KBM-7 (cell line): ENCODE data around the gene ATOSB.
"Not testable (repeated sequence)": the region's sequence is repeated elsewhere in the genome, so short reads cannot be mapped to it uniquely, and the experiment has no call there.

ENCODE experiments used
- DNase-seq: peaks from one replicate; pipeline ENCODE4 v3.0.0-alpha.2; 2015
- in situ Hi-C: fragments of 300-500 bp; cut with MboI; formaldehyde crosslinking; loops from 2 replicates; pipeline ENCODE4 v1.14.3; 2020; ENCODE audit warnings: low sequenced_read_pairs, low pct_unique_long_range_greater_than_20kb, mixed read lengths

The ATOSB gene

GRCh38 chr9:35115680-35116538, at the start of gene ATOSB:
ATOSB (minus strand) TSS chr9:35115862; CDS start chr9:35108274, 7,588 bp downstream.
- in situ Hi-C loops, result loop anchor here (25.0 kb wide), 1 partner anchor 346 kb away; no protein-coding TSS in a partner anchor
- peak; percentile 98 for DNase-seq

- DNase-seq, result peak; percentile 38
Observed at GRCh38 chr9:35164711-35165110, 49.0 kb upstream of the ATOSB start.

GRCh38 chr9:35163413-35163812, 47.8 kb upstream of the ATOSB start:
- DNase-seq, result no peak

More at GRCh38 chr9:35164711-35165110, 49.0 kb upstream of the ATOSB start:
- in situ Hi-C loops, result loop anchor here (25.0 kb wide), 1 partner anchor 98 kb away; no protein-coding TSS in a partner anchor

DNA sequence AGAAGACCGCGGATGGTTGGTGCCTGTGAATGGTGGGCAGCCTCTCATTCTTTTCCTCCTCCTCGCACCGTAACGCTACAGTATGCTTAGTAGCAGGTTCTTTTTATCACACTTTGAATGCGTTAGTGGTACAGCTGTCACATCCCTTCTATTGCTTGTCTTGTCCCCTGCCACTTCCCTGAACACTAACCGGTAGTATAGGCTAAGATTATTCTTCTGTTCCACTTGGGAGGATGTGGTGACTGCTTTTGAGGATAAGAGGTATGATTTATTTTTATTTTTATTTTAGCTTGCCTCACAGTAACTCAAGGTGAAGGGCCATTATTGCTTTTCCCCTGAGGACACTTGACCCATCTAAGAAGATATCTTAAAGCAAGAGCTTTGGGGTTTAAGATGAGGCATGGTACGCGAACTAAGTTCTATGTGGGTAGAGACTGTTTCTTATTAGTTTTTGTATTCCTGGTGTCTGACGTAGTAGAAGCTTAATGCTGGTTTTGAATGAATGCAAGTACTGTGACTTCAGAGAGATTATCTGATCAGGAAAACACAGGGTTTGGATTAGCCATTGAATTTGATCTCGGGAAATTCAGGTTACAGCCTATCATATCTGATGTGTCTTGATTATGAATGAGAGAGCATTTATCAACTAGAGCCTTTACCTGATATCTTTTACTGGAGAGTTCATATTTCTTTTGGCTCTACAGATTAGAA, 47.1 kb upstream of the ATOSB start:
- peak; percentile 56 for DNase-seq
- in situ Hi-C loops, result loop anchor here (25.0 kb wide), 1 partner anchor 100 kb away; no protein-coding TSS in a partner anchor

More at GRCh38 chr9:35163413-35163812, 47.8 kb upstream of the ATOSB start:
- in situ Hi-C loops, result loop anchor here (25.0 kb wide), 1 partner anchor 99 kb away; no protein-coding TSS in a partner anchor

GRCh38 chr9:35161713-35162604, 46.3 kb upstream of the ATOSB start, which contains the start of gene UNC13B:
UNC13B (plus strand) TSS chr9:35162009; CDS start chr9:35162284, 275 bp downstream.
- in situ Hi-C loops, result loop anchor here (25.0 kb wide), 1 partner anchor 100 kb away; no protein-coding TSS in a partner anchor
- peak; percentile 89 for DNase-seq

DNA sequence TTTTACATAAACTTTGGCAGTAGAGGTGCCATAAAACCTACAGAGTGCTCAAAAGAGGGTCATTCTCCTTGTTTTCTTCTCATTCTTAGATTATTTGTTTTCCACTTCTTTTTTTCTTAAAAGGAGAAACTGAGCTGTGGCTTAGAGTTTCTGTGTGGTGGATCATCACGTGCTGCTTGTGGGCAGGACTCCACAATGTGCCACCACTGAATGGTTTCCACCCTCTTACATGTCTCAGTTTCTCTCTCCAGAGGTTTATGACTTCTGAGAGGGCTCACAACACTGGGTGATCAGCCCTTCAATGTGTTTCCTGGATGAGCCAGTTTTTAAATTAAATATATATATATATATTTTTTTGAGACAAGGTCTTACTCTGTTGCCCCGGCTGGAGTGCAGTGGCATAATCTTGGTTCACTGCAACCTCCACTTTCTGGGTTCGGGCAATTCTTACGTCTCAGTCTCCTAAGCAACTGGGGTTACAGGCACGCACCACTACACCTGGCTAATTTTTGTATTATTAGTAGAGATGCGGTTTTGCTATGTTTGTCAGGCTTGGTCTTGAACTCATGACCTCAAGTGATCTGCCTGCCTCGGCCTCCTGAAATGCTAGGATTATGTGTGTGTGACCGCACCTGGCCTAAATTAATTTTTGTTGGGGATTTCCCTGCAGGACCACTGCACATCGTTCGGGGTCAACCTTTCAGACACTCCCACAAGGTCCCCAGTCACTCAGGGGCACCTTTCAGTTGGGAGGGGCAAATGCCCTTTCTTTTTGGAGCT, 43.0 kb upstream of the ATOSB start:
- in situ Hi-C loops, result loop anchor here (25.0 kb wide), 1 partner anchor 104 kb away; no protein-coding TSS in a partner anchor
- DNase-seq, result peak; percentile 32

DNA sequence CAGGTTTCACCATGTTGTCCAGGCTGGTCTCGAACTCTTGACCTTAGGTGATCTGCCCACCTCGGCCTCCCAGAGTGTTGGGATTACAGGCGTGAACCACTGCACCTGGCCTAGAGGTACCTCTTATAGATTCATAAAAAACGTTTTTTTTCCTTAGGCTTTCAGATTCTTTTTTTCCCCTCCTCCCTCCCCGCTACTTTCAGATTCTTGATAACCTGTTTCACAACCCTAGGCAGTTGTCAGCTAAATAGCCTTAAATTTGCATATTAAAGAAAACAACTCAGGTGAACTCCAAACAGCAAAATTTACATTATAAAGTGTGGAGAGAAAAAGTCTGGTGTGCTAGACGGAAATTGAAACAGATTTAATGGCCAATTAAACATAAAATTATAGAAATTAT, 42.2 kb upstream of the ATOSB start:
- in situ Hi-C loops, result loop anchor here (25.0 kb wide), 1 partner anchor 104 kb away; no protein-coding TSS in a partner anchor
- DNase-seq, result not testable (repeated sequence)

DNA sequence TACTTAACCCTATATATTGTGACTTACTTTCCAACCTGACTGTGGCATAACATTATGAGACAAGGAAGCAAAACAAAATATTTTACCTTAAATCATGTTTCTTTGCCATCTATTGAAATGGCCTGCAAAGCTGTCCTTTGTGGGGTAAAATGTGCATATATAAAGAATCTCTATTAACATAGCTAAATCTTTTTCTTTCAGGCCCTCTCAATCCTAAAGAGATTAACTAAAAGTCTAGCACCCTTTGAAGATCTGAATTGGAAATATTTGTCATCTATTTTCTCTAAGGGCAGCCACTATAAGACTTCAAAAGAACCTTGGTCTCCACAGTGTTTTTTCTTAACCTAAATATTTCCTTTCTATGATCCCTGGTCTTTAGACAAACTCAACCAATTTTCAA, 41.1 kb upstream of the ATOSB start:
- in situ Hi-C loops, result loop anchor here (25.0 kb wide), 1 partner anchor 106 kb away; no protein-coding TSS in a partner anchor
- no peak for DNase-seq

GRCh38 chr9:35152926-35153325, 37.3 kb upstream of the ATOSB start:
- no peak for DNase-seq
- in situ Hi-C loops, result loop anchor here (25.0 kb wide), 1 partner anchor 109 kb away; no protein-coding TSS in a partner anchor

GRCh38 chr9:35147941-35148563, 32.4 kb upstream of the ATOSB start:
- in situ Hi-C loops, DNase-seq: not testable (repeated sequence)

DNA sequence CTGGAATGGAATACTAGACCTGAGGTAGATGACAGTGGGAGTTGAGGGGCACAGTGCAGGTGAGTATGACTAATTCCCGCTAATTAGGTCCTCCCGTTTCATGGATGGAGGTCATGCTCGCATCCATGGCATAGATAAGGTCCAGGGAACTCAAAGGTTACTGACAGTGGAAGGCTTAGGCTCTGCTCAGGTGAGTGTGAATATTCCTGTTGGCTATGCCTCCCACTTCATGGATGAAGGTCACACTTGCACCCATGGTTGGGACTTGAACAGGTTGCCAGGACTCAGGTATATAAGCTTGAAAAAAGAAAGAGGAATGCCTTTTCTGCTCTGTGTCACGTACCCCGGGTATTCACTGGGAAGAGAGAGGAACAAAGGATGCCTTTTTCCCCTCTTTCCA, 26.4 kb upstream of the ATOSB start:
- in situ Hi-C loops, result no loop called here
- DNase-seq, result no peak

DNA sequence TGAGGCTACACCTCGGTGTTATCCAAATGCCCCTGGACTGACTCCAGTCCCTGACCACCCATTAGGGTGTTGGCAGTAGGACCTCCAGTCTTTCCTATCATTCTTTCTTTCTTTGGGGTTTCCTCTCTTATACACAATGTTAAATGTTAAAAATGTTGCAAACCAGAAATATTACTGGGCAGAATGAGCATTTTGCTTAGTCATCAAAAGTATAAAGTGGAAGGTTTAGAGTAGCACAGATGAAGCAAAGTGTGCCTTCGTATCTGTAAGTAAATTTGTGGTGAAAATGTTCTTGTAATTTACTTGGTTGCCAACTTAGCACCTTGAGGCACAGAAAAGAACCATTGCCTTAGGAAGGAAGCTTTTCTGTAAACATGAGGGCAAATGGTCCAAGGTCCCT, 24.4 kb upstream of the ATOSB start:
- in situ Hi-C loops, result no loop called here

DNA sequence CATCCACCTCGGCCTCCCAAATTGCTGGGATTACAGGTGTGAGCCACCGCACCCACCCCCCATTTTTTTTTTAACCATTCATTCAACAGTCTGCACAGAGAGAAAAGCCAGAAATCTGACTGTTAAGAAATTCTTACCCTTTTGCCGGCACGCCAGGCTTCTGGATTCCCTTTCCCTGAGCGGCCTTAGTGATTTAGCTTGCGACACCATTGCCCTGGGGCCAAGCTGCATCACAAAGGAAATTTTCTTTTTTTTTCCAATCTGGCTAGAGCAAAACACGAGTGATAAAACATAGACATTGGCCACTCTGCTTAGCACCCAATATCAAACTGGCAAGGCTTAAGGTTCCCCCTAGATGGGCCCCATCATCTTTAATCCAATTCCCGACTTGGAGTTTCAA, 21.2 kb upstream of the ATOSB start:
- in situ Hi-C loops, result no loop called here
- no peak for DNase-seq

More for the DNA sequence above, 24.4 kb upstream of the ATOSB start:
- no peak for DNase-seq

GRCh38 chr9:35135988-35136387, 20.3 kb upstream of the ATOSB start:
- DNase-seq, result no peak
- in situ Hi-C loops, result no loop called here

GRCh38 chr9:35134920-35135319, 19.3 kb upstream of the ATOSB start:
- DNase-seq, result no peak
- in situ Hi-C loops, result no loop called here

DNA sequence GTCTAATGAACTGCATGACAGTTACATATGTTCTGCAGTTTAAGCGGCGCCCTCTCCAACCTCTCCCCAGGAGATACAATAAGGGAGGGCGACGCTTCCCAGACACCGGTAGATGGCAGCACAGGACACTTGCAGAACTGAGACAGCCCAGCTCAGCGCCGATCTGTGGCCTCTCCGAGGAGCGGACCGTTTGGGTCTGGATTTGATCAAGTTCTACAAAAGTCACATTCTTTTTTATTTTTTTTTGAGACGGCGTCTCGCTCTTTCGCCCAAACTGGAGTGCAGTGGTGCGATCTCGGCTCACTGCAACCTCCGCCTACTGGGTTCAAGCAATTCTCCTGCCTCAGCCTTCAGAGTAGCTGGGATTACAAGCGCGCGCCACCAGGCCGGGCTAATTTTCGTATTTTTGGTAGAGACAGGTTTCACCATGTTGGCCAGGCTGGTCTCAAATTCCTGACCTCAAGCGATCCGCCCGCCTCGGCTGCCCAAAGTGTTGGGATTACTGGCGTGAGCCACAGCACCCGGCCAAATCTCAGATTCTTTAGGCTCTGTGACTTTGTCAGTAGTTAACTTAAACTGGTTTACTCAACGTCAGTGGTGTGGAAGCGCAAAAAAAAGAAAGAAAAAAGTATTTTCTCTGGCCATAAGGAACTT, 1.4 kb upstream of the ATOSB start:
- in situ Hi-C loops, result loop anchor here (25.0 kb wide), 1 partner anchor 345 kb away; no protein-coding TSS in a partner anchor

GRCh38 chr9:35116539-35116897, 856 bp upstream of the ATOSB start:
- in situ Hi-C loops, result loop anchor here (25.0 kb wide), 1 partner anchor 346 kb away; no protein-coding TSS in a partner anchor

More for the DNA sequence above, 1.4 kb upstream of the ATOSB start:
- peak; percentile 91 for DNase-seq

More at GRCh38 chr9:35116539-35116897, 856 bp upstream of the ATOSB start:
- DNase-seq, result no peak
